ENCODE data around the gene IGSF3.

Gene IGSF3

GRCh38 chr1:116553386-116554115 is 114.0 kb downstream of the IGSF3 start:
- no peak for FAIRE-seq

DNA sequence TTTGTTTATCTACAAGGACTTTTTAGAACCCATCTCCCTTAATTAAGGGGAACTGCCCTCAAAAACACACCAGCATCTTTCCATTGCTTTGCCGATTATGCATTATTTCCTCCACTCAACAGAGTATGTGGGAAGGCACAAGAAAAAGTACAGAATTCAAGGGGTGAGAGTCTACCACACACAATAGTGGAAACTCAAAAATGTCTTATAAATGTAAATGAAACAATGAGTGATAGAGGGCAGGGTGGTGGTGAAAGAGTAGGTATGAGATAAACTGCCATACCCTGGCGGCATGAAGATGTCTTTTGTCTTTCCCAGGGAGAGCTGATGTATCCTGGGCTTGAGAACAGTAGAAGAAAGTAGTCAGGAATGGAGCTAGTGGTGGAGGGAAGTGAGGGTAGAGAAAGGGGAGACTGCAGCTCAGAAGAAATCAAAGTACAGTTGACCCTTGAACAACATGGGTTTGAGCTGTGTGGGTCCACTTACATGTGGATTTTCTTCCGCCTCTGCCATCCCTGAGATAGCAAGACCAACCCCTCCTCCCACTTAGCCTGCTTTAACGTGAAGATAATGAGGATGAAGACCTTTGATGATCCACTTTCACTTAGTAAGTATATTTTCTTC is 121.1 kb downstream of the IGSF3 start:
- no peak for FAIRE-seq

- no peak for FAIRE-seq
These were observed 122.2 kb downstream of the IGSF3 start for GRCh38 chr1:116545359-116545705.

GRCh38 chr1:116544588-116545358 is 122.8 kb downstream of the IGSF3 start:
- no peak for FAIRE-seq

DNA sequence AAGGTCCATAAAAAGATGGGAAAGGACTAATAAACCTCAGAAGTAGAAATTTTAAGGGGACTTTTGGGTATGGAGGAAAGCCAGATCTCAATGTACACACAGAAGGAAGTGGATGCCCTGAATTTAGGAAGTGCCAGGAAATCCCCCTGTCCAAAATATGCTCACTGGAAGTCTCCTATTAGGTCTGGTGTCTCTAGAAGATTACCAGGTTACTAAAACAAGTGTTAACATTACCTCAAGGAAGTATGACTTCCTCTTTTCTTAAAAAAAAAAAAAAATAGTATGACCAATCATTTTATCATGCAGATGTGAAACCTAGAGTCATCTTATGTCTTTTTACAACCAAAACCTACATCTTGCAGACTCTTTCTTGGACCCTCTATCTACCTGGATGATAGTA is 127.4 kb downstream of the IGSF3 start:
- FAIRE-seq, result no peak

DNA sequence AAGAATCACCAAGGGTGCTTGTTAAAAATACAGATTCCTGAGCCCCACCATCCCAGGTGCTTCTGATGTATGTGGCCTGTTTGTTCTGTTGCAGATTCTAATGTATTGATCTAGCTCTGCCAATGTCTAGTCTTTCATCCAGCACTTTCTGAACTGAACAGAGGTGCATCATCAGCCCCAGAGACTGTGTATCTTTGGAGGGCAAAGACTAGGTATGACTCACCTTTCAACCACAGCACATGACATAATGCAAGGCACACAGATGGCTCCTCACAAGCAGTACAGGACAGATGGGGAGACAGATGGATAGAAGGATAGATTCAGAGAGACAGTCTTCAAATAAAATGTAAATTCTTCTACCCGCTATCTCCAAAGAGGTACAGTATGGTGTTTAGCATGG is 129.0 kb downstream of the IGSF3 start:
- FAIRE-seq, result no peak

DNA sequence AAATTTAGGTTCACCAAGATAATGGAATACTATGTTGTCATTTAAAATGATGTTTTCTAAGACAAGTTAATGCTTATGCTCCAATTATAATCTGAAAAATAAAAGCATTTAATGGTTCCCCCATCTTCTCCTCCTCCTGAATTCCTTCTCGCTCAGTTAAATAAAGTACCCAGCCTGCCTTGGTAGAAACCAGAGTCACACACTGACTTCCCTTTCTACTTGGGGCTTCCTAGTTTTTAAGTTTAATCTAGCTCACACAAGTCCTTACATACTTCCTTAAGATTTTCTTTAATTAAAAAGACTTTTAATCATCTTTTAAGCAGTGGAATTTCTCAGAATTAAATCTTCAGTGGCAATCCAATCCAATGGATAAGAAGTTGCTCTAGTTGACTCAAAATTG is 129.6 kb downstream of the IGSF3 start:
- FAIRE-seq, result no peak

DNA sequence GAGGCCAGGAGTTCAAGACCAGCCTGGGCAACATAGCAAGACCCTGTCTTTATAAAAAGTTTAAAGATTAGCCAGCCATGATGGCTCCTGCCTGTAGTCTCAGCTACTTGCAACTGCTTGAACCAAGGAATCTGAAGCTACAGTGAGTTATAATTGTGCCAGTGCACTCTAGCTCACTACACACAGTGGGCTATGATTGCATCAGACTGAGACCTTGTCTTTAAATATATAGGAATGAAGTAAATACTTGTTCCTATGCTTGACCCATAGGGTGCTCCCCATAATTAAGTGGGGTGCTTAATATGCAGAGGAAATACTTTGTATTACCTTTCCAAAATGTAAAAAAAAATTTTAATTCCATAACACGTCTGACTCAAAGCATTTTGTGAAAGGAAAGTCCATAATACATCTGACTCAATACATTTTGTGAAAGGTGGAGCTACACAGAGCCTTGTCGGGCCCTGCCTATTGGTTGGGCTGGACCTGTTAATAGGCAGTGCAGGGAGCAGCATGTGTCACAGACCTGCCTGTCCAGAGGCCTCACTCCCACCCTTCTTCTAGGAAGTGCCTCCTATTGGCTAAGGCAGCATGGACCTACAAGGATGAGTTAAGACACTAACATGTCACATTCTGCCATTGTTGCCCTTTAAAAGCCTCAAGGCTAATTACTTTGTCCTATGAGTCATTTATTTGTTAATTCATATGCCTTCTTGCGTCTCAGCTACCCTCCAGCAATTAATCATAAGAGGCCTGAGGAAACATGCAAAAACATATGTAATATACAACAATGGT is 130.3 kb downstream of the IGSF3 start:
- no peak for FAIRE-seq

DNA sequence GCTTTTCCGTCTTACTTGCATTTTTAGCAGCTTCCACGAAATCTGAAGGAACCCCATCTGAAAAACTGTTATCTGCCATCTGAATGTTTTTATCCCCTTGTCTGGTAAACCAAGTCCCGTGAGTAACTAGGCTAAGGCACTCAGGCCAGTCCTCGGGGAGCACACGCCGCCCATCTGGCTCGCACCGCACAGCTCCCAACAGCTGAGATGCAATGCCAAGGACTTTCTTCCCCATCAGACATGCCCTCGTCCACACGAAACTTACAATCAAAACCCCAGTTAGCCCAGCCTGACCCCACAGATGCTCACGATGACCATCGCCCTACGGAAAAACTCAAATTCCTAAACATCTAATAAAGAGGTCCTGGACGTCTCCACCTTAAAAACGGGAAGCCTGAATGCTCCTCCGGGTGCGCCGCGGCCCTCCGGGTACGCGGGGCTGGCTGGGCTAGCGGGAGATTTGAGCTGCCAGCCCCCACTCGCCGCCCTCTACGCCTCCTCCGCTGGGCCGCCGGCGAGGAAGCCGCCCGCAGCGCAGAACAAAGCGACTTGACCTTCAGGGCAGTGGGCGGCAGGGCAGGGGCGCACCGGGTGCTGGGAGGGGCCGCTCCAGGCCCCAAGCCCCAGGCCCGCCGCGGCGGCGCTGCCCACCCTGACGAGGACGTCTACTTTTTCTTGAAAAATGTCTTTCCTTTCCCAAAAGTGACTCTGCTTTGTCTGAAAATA is 133.4 kb downstream of the IGSF3 start:
- no peak for FAIRE-seq

GRCh38 chr1:116533429-116533820 is 134.1 kb downstream of the IGSF3 start:
- no peak for FAIRE-seq

DNA sequence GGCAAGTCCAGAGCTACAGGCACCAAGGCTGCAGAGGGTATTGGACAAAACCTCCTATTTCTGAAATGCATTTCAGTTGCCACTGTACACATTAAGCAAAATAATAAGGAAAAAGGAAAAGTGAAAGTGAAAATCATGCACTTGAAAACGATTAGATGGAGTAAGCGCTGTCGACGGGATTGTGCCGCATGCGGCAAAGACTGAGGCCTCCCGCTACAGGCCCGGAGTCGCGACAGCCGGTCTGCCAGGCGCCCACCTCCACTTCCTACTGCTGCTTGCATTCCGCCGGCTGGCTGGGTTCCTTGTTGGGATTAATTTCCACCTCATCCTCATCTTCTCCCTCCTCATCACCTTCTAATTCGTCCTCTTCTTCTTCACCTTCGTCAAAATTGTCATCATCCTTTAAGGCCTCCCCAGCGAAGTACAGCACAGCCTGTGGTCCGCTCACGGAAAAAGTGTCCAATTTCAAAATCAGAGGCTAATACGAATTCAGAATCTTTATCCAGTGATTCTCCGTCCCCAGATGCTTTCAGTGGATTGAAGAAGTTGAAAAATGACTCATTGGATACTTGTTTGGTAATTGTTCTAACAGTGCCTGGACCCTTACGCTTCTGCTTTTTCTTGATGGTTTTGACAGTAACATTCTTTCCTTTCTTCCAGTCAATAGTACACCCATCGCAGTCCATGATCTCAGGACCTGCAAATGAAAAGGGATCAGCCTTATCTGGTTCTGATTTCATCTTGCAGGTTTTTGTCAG is 134.7 kb downstream of the IGSF3 start:
- FAIRE-seq, result no peak

DNA sequence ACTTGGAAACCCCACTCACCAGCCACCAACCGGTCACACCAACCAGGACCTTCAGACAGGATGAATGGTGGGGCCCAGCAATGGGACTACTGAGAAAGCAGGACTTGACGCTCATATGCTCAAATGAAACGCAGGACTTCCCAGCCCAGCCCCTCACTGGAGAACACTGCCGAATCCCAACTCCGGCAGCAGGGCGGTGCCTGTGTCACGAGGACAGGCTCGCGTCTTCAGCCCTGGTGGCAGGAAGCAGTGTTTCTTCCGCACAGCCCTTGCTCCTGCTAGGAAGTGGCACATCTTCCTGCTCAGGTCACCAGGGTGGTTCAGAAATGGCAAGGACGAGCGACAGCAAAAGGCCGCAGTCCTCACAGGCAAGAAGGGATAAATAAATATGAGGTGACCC is 135.6 kb downstream of the IGSF3 start:
- FAIRE-seq, result no peak

GRCh38 chr1:116529681-116530080 is 137.9 kb downstream of the IGSF3 start:
- FAIRE-seq, result no peak

DNA sequence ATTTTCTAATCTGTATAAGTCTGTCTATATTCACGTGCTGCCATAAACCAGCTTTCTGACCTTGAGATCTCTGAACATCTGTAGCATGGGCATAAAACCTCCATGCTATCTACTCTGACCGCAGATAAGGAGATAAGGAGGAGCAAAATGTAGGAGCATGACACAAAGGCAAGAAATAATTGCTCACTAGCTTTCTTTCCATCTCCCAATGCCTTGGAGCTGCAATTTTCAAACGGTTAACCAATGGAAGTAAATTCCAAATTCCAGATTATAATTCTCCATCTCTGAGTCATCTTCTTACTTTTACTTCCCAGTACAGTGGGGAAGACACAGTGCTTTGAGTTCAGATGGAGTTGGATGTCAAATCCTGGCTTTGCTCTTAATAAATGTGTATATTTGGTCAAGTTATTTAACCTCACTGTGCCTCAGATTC is 138.3 kb downstream of the IGSF3 start:
- FAIRE-seq, result no peak

DNA sequence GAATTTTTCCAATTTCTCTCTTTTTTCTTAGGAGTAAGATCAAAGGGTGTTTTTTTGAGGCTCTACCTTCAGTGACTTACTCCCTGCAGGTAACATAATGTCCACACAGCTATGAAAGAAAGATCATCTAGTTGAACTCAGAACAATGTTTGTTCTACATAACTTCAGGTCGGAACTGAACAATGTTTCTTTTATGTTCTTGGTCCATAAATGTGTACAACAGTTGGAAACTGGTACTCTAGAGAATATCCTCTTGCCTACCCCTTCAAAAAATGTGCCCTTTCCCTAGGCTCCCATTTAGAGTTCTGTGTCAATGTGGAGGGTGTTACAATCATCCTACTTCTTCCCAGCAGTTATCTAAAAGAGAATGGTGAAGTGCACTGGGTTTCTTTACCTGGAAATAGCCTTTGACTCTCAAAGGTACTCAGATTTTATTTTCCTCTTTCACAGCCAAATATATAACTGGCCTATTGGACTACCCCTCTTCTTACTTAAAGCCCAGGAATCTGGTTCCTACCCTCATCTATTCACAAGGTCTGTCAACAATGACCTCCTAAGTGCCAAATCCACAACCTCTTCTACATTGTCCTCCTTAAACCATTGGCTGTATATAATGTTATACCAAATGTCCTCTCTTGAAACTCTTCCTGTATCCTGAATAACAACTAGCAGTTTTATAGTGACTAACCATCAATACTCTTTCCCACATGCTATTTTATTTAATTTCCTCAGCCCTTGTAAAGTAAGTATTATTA is 139.0 kb downstream of the IGSF3 start:
- FAIRE-seq, result no peak

GRCh38 chr1:116525440-116525839 is 142.1 kb downstream of the IGSF3 start:
- no peak for FAIRE-seq
